BE2C (cell line): Measurements from ENCODE around the gene FSTL3.

Source experiments
- DNase-seq: peaks from one replicate; pipeline ENCODE4 v3.0.0-alpha.2; 2020
- H3K27me3 ChIP-seq: fragments of 250-450 bp; sonication (Bioruptor Pico); 2 replicates; pipeline ENCODE4 v1.5.1; 2020; ENCODE audit warnings: mild to moderate bottlenecking
- H3K36me3 ChIP-seq: fragments of 250-450 bp; sonication (Bioruptor Pico); 2 replicates; pipeline ENCODE4 v1.5.1; 2020; ENCODE audit warnings: mild to moderate bottlenecking
- H3K4me1 ChIP-seq: fragments of 250-450 bp; sonication (Bioruptor Pico); 2 replicates; pipeline ENCODE4 v1.5.1; 2020
- H3K4me3 ChIP-seq: 2 replicates; pipeline ENCODE4 v1.5.1; 2011; ENCODE audit warnings: low read depth, low read length
- H3K9me3 ChIP-seq: fragments of 250-450 bp; sonication (Bioruptor Pico); 2 replicates; pipeline ENCODE4 v1.5.1; 2020
- TF ChIP-seq, protein P1 (sequence below): IDR thresholded peaks from 2 replicates; pipeline ENCODE4 v1.5.1; 2012; ENCODE audit warnings: mild to moderate bottlenecking, low read depth, low read length

The FSTL3 gene

GRCh38 chr19:633068-633785 is 43.0 kb upstream of the FSTL3 start, which contains the start of gene POLRMT:
POLRMT (minus strand) TSS chr19:633537; CDS start chr19:633512, 25 bp downstream.
- peak; percentile 98 for DNase-seq
- H3K36me3 ChIP-seq, result peaks cover 20% of the 10 kb centered on the region
- H3K9me3 ChIP-seq, result no peaks in the 10 kb centered on the region
- H3K27me3 ChIP-seq, result no peaks in the 10 kb centered on the region
- peaks cover 2% of the 10 kb centered on the region; the same call in 1 of the 2 replicates for H3K4me1 ChIP-seq
- H3K4me3 ChIP-seq, result peak within 1 kb of the TSS; percentile 92
- TF ChIP-seq, protein P1, sequence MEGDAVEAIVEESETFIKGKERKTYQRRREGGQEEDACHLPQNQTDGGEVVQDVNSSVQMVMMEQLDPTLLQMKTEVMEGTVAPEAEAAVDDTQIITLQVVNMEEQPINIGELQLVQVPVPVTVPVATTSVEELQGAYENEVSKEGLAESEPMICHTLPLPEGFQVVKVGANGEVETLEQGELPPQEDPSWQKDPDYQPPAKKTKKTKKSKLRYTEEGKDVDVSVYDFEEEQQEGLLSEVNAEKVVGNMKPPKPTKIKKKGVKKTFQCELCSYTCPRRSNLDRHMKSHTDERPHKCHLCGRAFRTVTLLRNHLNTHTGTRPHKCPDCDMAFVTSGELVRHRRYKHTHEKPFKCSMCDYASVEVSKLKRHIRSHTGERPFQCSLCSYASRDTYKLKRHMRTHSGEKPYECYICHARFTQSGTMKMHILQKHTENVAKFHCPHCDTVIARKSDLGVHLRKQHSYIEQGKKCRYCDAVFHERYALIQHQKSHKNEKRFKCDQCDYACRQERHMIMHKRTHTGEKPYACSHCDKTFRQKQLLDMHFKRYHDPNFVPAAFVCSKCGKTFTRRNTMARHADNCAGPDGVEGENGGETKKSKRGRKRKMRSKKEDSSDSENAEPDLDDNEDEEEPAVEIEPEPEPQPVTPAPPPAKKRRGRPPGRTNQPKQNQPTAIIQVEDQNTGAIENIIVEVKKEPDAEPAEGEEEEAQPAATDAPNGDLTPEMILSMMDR, result no peak

- Histone ChIP-seq H3K4me1 (0 out of 2 replicates have a peak, but pooled peaks cover 2% of the 10 kb centered on the region), H3K9me3 (no peaks in the 10 kb centered on the region), H3K4me3 (peak overlapping the region; percentile 92), H3K27me3 (no peaks in the 10 kb centered on the region), H3K36me3 (peaks cover 12% of the 10 kb centered on the region)
- no peak for DNase-seq
- TF ChIP-seq, protein P1, result no peak
These were observed 42.2 kb upstream of the FSTL3 start for GRCh38 chr19:633786-634639.

GRCh38 chr19:634975-635652 is 41.1 kb upstream of the FSTL3 start:
- TF ChIP-seq, protein P1, result no peak
- peaks cover 3% of the 10 kb centered on the region for H3K4me1 ChIP-seq
- no peaks in the 10 kb centered on the region for H3K9me3 ChIP-seq
- DNase-seq, result no peak
- H3K4me3 ChIP-seq, result no peak overlapping the region
- H3K27me3 ChIP-seq, result no peaks in the 10 kb centered on the region
- H3K36me3 ChIP-seq, result peaks cover 6% of the 10 kb centered on the region

GRCh38 chr19:638906-639252 is 37.3 kb upstream of the FSTL3 start:
- H3K4me3 ChIP-seq, result no peak overlapping the region
- no peaks in the 10 kb centered on the region for H3K9me3 ChIP-seq
- peaks cover 3% of the 10 kb centered on the region for H3K4me1 ChIP-seq
- H3K27me3 ChIP-seq, result no peaks in the 10 kb centered on the region
- TF ChIP-seq, protein P1, result no peak
- DNase-seq, result no peak
- no peaks in the 10 kb centered on the region for H3K36me3 ChIP-seq

DNA sequence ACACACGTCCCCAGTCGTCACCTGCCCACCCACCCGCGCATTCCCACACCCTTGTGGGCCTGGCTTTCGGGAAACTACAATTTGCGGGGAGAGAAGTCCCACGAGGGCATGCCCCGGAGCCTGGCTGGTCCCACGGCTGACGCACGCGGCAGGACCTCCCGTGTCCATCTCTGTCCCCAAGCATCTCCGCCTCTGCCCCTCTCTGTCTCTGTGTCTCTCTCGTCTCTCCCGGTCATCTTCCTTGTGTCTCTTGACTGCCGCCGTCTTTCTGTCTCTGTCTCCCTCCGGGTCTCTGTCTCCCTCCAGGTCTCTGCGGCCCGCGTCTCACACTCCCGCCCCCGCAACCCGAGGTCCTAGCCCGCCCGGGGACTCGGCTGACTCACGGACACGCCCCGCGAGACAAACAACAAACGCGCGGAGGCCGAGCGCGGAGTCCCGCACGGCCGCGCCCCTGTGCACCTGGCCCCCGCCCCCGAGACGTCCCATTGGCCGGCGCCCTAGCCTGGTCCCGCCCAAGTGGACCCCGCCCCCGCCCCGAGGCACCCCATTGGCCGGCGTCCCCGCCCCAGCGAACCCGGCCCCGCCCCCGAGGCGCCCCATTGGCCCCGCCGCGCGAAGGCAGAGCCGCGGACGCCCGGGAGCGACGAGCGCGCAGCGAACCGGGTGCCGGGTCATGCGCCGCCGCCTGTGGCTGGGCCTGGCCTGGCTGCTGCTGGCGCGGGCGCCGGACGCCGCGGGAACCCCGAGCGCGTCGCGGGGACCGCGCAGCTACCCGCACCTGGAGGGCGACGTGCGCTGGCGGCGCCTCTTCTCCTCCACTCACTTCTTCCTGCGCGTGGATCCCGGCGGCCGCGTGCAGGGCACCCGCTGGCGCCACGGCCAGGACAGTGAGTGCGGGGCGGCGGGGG is 36.7 kb upstream of the FSTL3 start, which contains the start of gene FGF22:
Gene FGF22 (plus strand): TSS at position 627 of the 908 bp plus-strand sequence. CDS start 47 bp downstream, at position 674.
- H3K4me1 ChIP-seq, result peaks cover 3% of the 10 kb centered on the region
- TF ChIP-seq, protein P1, result no peak
- peak; percentile 98 for DNase-seq
- peak within 1 kb of the TSS; percentile 38 for H3K4me3 ChIP-seq
- 0 out of 2 replicates have a peak, but pooled peaks cover under 1% of the 10 kb centered on the region for H3K36me3 ChIP-seq
- no peaks in the 10 kb centered on the region for H3K27me3 ChIP-seq
- H3K9me3 ChIP-seq, result no peaks in the 10 kb centered on the region
